ENCODE measurements around the gene TENT5A. TPM values are rescaled to one million over a fixed set of nuclear protein-coding genes. Genes with fewer than 3 reads are reported as not detected.

Gene TENT5A
- total RNA-seq, 4 donors from 2014 or later = 19.1 to 36.4 (median 26.9) TPM

GRCh38 chr6:81725127-81725526 lies 27.4 kb downstream of the TENT5A start:
- no peak for DNase-seq (ENCODE audit: low spot score in 2 of 2)
- H3K36me3 ChIP-seq = no peaks in the 10 kb centered on the region
- no peaks in the 10 kb centered on the region for H3K9me3 ChIP-seq
- no peak overlapping the region for H3K27ac ChIP-seq
- no peaks in the 10 kb centered on the region for H3K4me1 ChIP-seq
- WGBS = 80% methylated on average over 2 of the region's 2 CpGs
- TF ChIP-seq POLR2AphosphoS5 (IDR thresholded peaks at IDR 0.05) (no peak), POLR2A (IDR thresholded peaks at IDR 0.05) (no peak), CTCF (IDR thresholded peaks at IDR 0.05) (no peak), EP300 (IDR thresholded peaks at IDR 0.05) (no peak)
- no peaks in the 10 kb centered on the region for H3K27me3 ChIP-seq
- H3K4me3 ChIP-seq = no peak overlapping the region

- Histone ChIP-seq H3K27ac (no peak overlapping the region), H3K27me3 (no peaks in the 10 kb centered on the region), H3K9me3 (no peaks in the 10 kb centered on the region), H3K36me3 (no peaks in the 10 kb centered on the region), H3K4me3 (no peak overlapping the region), H3K4me1 (no peaks in the 10 kb centered on the region)
- 62% methylated on average over 1 of the region's 1 CpG for WGBS
- no peak for DNase-seq (ENCODE audit: low spot score in 2 of 2)
- TF ChIP-seq POLR2AphosphoS5 (IDR thresholded peaks at IDR 0.05) (no peak), EP300 (IDR thresholded peaks at IDR 0.05) (no peak)
Observed at GRCh38 chr6:81722506-81723223, 29.8 kb downstream of the TENT5A start.

GRCh38 chr6:81720427-81720826 lies 32.1 kb downstream of the TENT5A start:
- Histone ChIP-seq H3K36me3 (no peaks in the 10 kb centered on the region), H3K4me1 (no peaks in the 10 kb centered on the region), H3K27ac (no peak overlapping the region), H3K9me3 (no peaks in the 10 kb centered on the region), H3K4me3 (no peak overlapping the region), H3K27me3 (no peaks in the 10 kb centered on the region)
- 91% methylated on average over 1 of the region's 1 CpG for WGBS
- TF ChIP-seq EP300 (IDR thresholded peaks at IDR 0.05) (no peak), CTCF (IDR thresholded peaks at IDR 0.05) (no peak), POLR2A (IDR thresholded peaks at IDR 0.05) (no peak)
- DNase-seq (ENCODE audit: low spot score in 2 of 2) = no peak

GRCh38 chr6:81718126-81718525 lies 34.4 kb downstream of the TENT5A start:
- H3K27ac ChIP-seq = no peak overlapping the region

DNA sequence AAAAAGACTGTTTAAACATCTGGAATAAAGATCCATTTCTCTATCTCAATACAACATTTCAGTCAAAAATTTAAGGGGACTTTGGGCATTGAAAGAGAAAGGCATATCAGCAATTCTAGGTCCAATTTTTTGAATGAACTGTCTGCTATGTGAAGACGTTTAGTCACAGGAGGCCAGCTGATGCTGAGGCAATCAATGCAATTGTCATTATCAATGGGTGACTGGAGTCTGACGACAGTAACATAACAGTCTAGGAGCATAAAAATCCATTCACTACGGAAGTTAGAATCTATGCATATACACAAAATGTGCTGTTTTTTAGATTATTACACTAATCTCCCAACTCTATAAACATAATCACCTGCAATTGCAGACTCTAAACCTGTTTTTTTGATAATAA lies 37.8 kb downstream of the TENT5A start:
- 86% methylated on average over 3 of the region's 3 CpGs for WGBS
- Histone ChIP-seq H3K27ac (no peak overlapping the region), H3K4me3 (no peak overlapping the region), H3K9me3 (no peaks in the 10 kb centered on the region), H3K36me3 (no peaks in the 10 kb centered on the region), H3K4me1 (no peaks in the 10 kb centered on the region), H3K27me3 (no peaks in the 10 kb centered on the region)
- TF ChIP-seq POLR2AphosphoS5 (IDR thresholded peaks at IDR 0.05) (no peak), EP300 (IDR thresholded peaks at IDR 0.05) (no peak), POLR2A (IDR thresholded peaks at IDR 0.05) (no peak), CTCF (IDR thresholded peaks at IDR 0.05) (no peak)
- no peak for DNase-seq (ENCODE audit: low spot score in 2 of 2)

More at GRCh38 chr6:81718126-81718525, 34.4 kb downstream of the TENT5A start:
- Histone ChIP-seq H3K4me1 (no peaks in the 10 kb centered on the region), H3K27me3 (no peaks in the 10 kb centered on the region), H3K9me3 (no peaks in the 10 kb centered on the region), H3K4me3 (no peak overlapping the region), H3K36me3 (no peaks in the 10 kb centered on the region)
- no peak for DNase-seq (ENCODE audit: low spot score in 2 of 2)
- WGBS = 63% methylated on average over 1 of the region's 1 CpG
- TF ChIP-seq POLR2A (IDR thresholded peaks at IDR 0.05) (no peak), POLR2AphosphoS5 (IDR thresholded peaks at IDR 0.05) (no peak), CTCF (IDR thresholded peaks at IDR 0.05) (no peak), EP300 (IDR thresholded peaks at IDR 0.05) (no peak)

Data from suprapubic skin (tissue), 4 donors.